K562 (cell line): ENCODE data around the gene SPRN. TPM values are rescaled to one million over a fixed set of nuclear protein-coding genes. Genes with fewer than 3 reads are reported as not detected.
A peak's percentile ranks its signal among the peaks of the same experiment; 100 is the strongest.

Source experiments
- ARID3A ChIP-seq: IDR thresholded peaks from 2 replicates; pipeline ENCODE4 v1.6.1; 2012; ENCODE audit warnings: low read depth, low read length, improper control_type of control experiment, borderline replicate concordance
- ATF1 ChIP-seq, 2 experiments: fragments of 450-650 bp in 1 of 2; IDR thresholded peaks; 2 replicates each; pipeline ENCODE4 v1.6.1; 2016; ENCODE audit warnings: missing compliant biosample characterization in 1 of 2, missing genetic modification characterization in 1 of 2
- COPS2 ChIP-seq: fragments of 450-650 bp; conservative IDR thresholded peaks from 2 replicates; pipeline ENCODE4 v1.6.1; 2016; ENCODE audit warnings: mild to moderate bottlenecking, moderate library complexity
- DIDO1 ChIP-seq: fragments of 450-650 bp; IDR thresholded peaks from 2 replicates; pipeline ENCODE4 v1.6.1; 2016; ENCODE audit warnings: low read depth, missing biosample characterization, missing genetic modification characterization
- FOXJ2 ChIP-seq: fragments of 200-800 bp; sonication (Bioruptor generic); IDR thresholded peaks from 2 replicates; pipeline ENCODE4 v1.6.1; 2016; ENCODE audit warnings: missing genetic modification characterization, missing compliant biosample characterization
- HCFC1 ChIP-seq: IDR thresholded peaks from 2 replicates; pipeline ENCODE4 v1.6.1; 2012; ENCODE audit warnings: low read depth, low read length, improper control_type of control experiment
- ILF3 ChIP-seq: fragments of 450-650 bp; IDR thresholded peaks from 2 replicates; pipeline ENCODE4 v1.6.1; 2018; ENCODE audit warnings: antibody characterized with exemption, mild to moderate bottlenecking, moderate library complexity, borderline replicate concordance
- NEUROD1 ChIP-seq: fragments of 150-350 bp; IDR thresholded peaks from 2 replicates; pipeline ENCODE4 v1.6.1; 2014; ENCODE audit warnings: borderline replicate concordance, low read length, low read depth; ENCODE audit not compliant: partially characterized antibody
- NFATC3 ChIP-seq: fragments of 450-650 bp; IDR thresholded peaks from 2 replicates; pipeline ENCODE4 v1.6.1; 2017; ENCODE audit warnings: mild to moderate bottlenecking
- NFIC ChIP-seq: fragments of 450-650 bp; IDR thresholded peaks from 2 replicates; pipeline ENCODE4 v1.6.1; 2017; ENCODE audit warnings: mild to moderate bottlenecking, inconsistent platforms
- POLR2B ChIP-seq: fragments of 450-650 bp; IDR thresholded peaks from 2 replicates; pipeline ENCODE4 v1.6.1; 2018; ENCODE audit warnings: low read depth; ENCODE audit not compliant: partially characterized antibody
- POLR3A ChIP-seq: IDR thresholded peaks from 2 replicates; pipeline ENCODE4 v1.6.1; 2011; ENCODE audit warnings: borderline replicate concordance, mild to moderate bottlenecking, moderate library complexity; ENCODE audit not compliant: insufficient read length, insufficient read depth; ENCODE audit errors: extremely low read depth
- RBM17 ChIP-seq: fragments of 200-400 bp; formaldehyde crosslinking; IDR thresholded peaks from 2 replicates; pipeline ENCODE4 v1.6.1; 2017; ENCODE audit warnings: low read depth, mild to moderate bottlenecking, low read length, borderline replicate concordance
- SMARCC2 ChIP-seq: fragments of 450-650 bp; IDR thresholded peaks from 2 replicates; pipeline ENCODE4 v1.6.1; 2017; ENCODE audit warnings: antibody characterized with exemption, moderate library complexity, mild to moderate bottlenecking, low read depth
- UBTF ChIP-seq, 2 experiments: IDR thresholded peaks; 2 replicates each; pipeline ENCODE4 v1.6.1; 2012; ENCODE audit warnings: improper control_type of control experiment in 2 of 2, low read depth in 2 of 2, low read length in 2 of 2, borderline replicate concordance in 1 of 2
- ZBED1 ChIP-seq: IDR thresholded peaks from 2 replicates; pipeline ENCODE4 v1.6.1; 2014
- ZBTB17 ChIP-seq: fragments of 450-650 bp; formaldehyde crosslinking; IDR thresholded peaks from 2 replicates; pipeline ENCODE4 v1.4.0; 2020; ENCODE audit warnings: mild to moderate bottlenecking
- ZEB2 ChIP-seq: fragments of 450-650 bp; IDR thresholded peaks from 2 replicates; pipeline ENCODE4 v1.6.1; 2016
- ZNF263 ChIP-seq: sonication (generic); formaldehyde crosslinking; IDR thresholded peaks from 2 replicates; pipeline ENCODE4 v1.8.0; 2022; ENCODE audit warnings: mild to moderate bottlenecking, missing genetic modification reagents, borderline replicate concordance
- ZSCAN32 ChIP-seq: fragments of 450-650 bp; formaldehyde crosslinking; IDR thresholded peaks from 2 replicates; pipeline ENCODE4 v1.4.0; 2020; ENCODE audit warnings: mild to moderate bottlenecking, moderate library complexity
- polyA plus RNA-seq, 8 experiments: library from polyadenylated mRNA; depleted of rRNA in 4 of 8; stranded (reverse) in 5 of 8; unstranded in 3 of 8; fragments of >200 nt; fragmentation: Nextera tagmentation in 2 of 8; fragmentation: Illumina TruSeq in 1 of 8; extraction: Ambion mirVana in 2 of 8; extraction: Trizol in 1 of 8; gene quantifications; 2 replicates each; pipeline versions ENCODE4 v1.2.1 to v1.2.3, GENCODE V29; 2011 to 2014; ENCODE audit warnings: inconsistent platforms in 1 of 8, missing spikeins in 1 of 8
- total RNA-seq, 7 experiments: library from RNA; depleted of rRNA in 6 of 7; stranded (reverse); fragments of >200 nt in 6 of 7; fragmentation: Illumina TruSeq in 2 of 7; extraction: Trizol in 2 of 7; gene quantifications; 2 replicates each; pipeline versions ENCODE4 v1.2.1 to v1.2.3, GENCODE V29; 2011 to 2021; ENCODE audit warnings: low replicate concordance in 1 of 7
- TF ChIP-seq, protein P1 (sequence below): fragments of 250-450 bp; sonication (Bioruptor Pico); IDR thresholded peaks from 2 replicates; pipeline ENCODE4 v1.4.0; 2020; ENCODE audit warnings: mild to moderate bottlenecking
- TF ChIP-seq, protein P2 (sequence below): fragments of 450-650 bp; conservative IDR thresholded peaks from 2 replicates; pipeline ENCODE4 v1.6.1; 2016; ENCODE audit warnings: missing genetic modification characterization, low read depth, mild to moderate bottlenecking, missing compliant biosample characterization, moderate library complexity

Gene SPRN
- total and polyA plus RNA-seq, 9 of the 15 experiments (the other 6 are each of a cell fraction or from before 2014, with no cell fraction given): 0.04 TPM; not detected in 8

DNA sequence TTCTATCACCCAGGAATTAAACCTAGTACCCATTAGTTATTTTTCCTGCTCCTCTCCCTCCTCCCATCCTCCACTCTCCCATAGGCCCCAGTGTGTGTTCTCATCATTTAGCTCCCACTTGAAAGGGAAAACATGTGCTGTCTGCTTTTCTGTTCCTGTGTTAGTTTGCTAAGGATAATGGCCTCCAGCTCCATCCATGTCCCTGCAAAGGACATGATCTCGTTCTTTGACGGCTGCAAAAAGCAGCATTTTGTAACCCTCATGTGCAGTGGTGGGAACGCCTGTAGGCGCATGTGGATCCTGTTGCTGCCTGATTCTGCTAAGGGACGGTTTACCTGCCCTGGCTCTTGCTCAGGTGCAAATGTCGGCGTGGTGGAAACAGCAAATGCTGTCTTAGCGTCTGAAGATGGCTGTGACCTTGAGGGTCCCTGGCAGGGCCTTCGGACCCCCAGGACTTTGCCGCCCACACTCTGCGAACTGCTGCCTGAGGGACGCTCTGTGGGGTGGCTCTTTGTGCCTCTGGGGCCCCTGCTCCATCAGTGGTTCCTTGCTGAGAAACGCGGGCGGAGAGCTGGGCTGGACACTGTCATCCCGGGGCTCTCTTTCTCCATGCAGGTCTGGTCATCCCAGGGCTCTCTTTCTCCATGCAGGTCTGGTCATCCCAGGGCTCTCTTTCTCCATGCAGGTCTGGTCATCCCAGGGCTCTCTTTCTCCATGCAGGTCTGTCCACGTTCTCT lies 36.0 kb downstream of the SPRN start (continued):
- TF ChIP-seq, protein P1, sequence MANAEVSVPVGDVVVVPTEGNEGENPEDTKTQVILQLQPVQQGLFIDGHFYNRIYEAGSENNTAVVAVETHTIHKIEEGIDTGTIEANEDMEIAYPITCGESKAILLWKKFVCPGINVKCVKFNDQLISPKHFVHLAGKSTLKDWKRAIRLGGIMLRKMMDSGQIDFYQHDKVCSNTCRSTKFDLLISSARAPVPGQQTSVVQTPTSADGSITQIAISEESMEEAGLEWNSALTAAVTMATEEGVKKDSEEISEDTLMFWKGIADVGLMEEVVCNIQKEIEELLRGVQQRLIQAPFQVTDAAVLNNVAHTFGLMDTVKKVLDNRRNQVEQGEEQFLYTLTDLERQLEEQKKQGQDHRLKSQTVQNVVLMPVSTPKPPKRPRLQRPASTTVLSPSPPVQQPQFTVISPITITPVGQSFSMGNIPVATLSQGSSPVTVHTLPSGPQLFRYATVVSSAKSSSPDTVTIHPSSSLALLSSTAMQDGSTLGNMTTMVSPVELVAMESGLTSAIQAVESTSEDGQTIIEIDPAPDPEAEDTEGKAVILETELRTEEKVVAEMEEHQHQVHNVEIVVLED (CRISPR knock-in tag): no peak
- TF ChIP-seq NFIC: peak; percentile 15; the same call in 1 of the 2 replicates
- no peak for TF ChIP-seq POLR3A
- peak; percentile 66 for TF ChIP-seq HCFC1
- no peak for TF ChIP-seq SMARCC2
- TF ChIP-seq POLR2B: peak; percentile 37
- TF ChIP-seq ZEB2: peak; percentile 95
- no peak for TF ChIP-seq NFATC3
- TF ChIP-seq, protein P2, sequence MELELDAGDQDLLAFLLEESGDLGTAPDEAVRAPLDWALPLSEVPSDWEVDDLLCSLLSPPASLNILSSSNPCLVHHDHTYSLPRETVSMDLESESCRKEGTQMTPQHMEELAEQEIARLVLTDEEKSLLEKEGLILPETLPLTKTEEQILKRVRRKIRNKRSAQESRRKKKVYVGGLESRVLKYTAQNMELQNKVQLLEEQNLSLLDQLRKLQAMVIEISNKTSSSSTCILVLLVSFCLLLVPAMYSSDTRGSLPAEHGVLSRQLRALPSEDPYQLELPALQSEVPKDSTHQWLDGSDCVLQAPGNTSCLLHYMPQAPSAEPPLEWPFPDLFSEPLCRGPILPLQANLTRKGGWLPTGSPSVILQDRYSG: no peak
- TF ChIP-seq ILF3: no peak
- no peak for TF ChIP-seq ZBTB17
- peak; percentile 40 for TF ChIP-seq NEUROD1
- TF ChIP-seq COPS2: no peak
- TF ChIP-seq ATF1 (CRISPR knock-in tag; IDR thresholded peaks at IDR 0.05): no peak
- no peak for TF ChIP-seq ATF1 (tag; IDR thresholded peaks at IDR 0.05)
- TF ChIP-seq ZNF263 (CRISPR knock-in tag): peak; percentile 85
- 0 out of 4 replicates have a peak, but pooled peaks of 1 of the 2 experiments have one; percentile 18 for TF ChIP-seq UBTF (IDR thresholded peaks at IDR 0.05; ENCODE audit: borderline replicate concordance in 1 of 2, low read depth in 2 of 2, low read length in 2 of 2)
- TF ChIP-seq DIDO1 (tag): peak; percentile 95
- no peak for TF ChIP-seq ZBED1
- no peak for TF ChIP-seq FOXJ2 (tag)
- no peak for TF ChIP-seq ZSCAN32 (CRISPR knock-in tag)
- no peak for TF ChIP-seq RBM17
- TF ChIP-seq ARID3A: no peak
